ENCODE measurements around the gene BET1L.

DNA sequence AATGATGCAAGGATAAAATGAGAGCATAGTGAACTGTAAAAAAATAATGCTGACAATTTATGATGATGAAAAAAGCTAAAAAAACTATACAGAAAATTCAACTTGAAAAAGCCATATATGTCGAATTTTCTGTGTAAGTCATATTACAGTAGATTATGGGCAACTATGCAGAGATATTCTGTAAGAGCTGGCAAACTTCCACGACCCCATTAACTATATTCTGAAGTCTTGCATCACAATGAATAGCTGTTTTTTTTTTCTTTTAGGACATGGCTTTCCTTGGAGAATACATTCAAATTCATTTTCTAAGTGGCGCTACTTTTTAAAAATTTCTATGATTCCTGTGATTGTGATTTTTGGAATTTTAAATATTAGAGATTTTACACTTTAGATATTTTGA lies 48.0 kb upstream of the BET1L start:
- TF ChIP-seq, protein P1, sequence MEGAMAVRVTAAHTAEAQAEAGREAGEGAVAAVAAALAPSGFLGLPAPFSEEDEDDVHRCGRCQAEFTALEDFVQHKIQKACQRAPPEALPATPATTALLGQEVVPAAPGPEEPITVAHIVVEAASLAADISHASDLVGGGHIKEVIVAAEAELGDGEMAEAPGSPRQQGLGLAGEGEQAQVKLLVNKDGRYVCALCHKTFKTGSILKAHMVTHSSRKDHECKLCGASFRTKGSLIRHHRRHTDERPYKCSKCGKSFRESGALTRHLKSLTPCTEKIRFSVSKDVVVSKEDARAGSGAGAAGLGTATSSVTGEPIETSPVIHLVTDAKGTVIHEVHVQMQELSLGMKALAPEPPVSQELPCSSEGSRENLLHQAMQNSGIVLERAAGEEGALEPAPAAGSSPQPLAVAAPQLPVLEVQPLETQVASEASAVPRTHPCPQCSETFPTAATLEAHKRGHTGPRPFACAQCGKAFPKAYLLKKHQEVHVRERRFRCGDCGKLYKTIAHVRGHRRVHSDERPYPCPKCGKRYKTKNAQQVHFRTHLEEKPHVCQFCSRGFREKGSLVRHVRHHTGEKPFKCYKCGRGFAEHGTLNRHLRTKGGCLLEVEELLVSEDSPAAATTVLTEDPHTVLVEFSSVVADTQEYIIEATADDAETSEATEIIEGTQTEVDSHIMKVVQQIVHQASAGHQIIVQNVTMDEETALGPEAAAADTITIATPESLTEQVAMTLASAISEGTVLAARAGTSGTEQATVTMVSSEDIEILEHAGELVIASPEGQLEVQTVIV (IDR thresholded peaks at IDR 0.05; ENCODE audit: borderline replicate concordance, partially characterized antibody), result no peak
- TF ChIP-seq, protein P2, sequence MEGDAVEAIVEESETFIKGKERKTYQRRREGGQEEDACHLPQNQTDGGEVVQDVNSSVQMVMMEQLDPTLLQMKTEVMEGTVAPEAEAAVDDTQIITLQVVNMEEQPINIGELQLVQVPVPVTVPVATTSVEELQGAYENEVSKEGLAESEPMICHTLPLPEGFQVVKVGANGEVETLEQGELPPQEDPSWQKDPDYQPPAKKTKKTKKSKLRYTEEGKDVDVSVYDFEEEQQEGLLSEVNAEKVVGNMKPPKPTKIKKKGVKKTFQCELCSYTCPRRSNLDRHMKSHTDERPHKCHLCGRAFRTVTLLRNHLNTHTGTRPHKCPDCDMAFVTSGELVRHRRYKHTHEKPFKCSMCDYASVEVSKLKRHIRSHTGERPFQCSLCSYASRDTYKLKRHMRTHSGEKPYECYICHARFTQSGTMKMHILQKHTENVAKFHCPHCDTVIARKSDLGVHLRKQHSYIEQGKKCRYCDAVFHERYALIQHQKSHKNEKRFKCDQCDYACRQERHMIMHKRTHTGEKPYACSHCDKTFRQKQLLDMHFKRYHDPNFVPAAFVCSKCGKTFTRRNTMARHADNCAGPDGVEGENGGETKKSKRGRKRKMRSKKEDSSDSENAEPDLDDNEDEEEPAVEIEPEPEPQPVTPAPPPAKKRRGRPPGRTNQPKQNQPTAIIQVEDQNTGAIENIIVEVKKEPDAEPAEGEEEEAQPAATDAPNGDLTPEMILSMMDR (IDR thresholded peaks at IDR 0.05 in 2 of 3, conservative IDR thresholded peaks at IDR 0.05 in 1 of 3; ENCODE audit: control insufficient read depth in 2 of 3, extremely low read depth in 1 of 3, insufficient read depth in 1 of 3, low read depth in 3 of 3, low read length in 3 of 3), result no peak
- TF ChIP-seq SRF (IDR thresholded peaks at IDR 0.05; ENCODE audit: low read depth in 2 of 2, low read length in 2 of 2) (no peak), ZSCAN29 (IDR thresholded peaks at IDR 0.05) (no peak), TBL1XR1 (IDR thresholded peaks at IDR 0.05; ENCODE audit: low read depth, low read length) (no peak), CHD4 (IDR thresholded peaks at IDR 0.05) (no peak)
- TF ChIP-seq, protein P3, sequence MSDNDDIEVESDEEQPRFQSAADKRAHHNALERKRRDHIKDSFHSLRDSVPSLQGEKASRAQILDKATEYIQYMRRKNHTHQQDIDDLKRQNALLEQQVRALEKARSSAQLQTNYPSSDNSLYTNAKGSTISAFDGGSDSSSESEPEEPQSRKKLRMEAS (IDR thresholded peaks at IDR 0.05; ENCODE audit: low read depth, low read length), result no peak

Data from GM12878 (cell line).